Spleen (tissue), 11 donors: ENCODE measurements around the gene FOXC2. TPM values are rescaled to one million over a fixed set of nuclear protein-coding genes. Genes with fewer than 3 reads are reported as not detected.

Experiments
- DNase-seq: peaks from one replicate; pipeline ENCODE4 v3.0.0-alpha.2; 2020
- H3K27ac ChIP-seq, 8 donors: fragments of 200-600 bp; sonication (generic) in 7 of 8; 1 replicate in 4 of 8; 2 replicates in 4 of 8; pipeline versions ENCODE4 v1.5.0 to v1.8.0; 2016 to 2021; ENCODE audit warnings: inconsistent platforms in 4 of 8, mild to moderate bottlenecking in 4 of 8, moderate library complexity in 1 of 8
- H3K27me3 ChIP-seq, 7 donors: fragments of 200-600 bp; sonication (generic) in 6 of 7; replicated peaks in 1 of 7; 1 replicate in 4 of 7; 2 replicates in 3 of 7; pipeline versions ENCODE4 v1.5.0 to v1.8.0; 2016 to 2021; ENCODE audit warnings: inconsistent platforms in 3 of 7, mild to moderate bottlenecking in 1 of 7
- H3K36me3 ChIP-seq, 6 donors: fragments of 200-600 bp; sonication (generic) in 5 of 6; 1 replicate in 4 of 6; 2 replicates in 2 of 6; pipeline versions ENCODE4 v1.5.0 to v1.8.0; 2016 to 2021; ENCODE audit warnings: inconsistent platforms in 2 of 6
- H3K4me1 ChIP-seq, 6 donors: fragments of 200-600 bp; sonication (generic) in 5 of 6; 1 replicate in 3 of 6; 2 replicates in 3 of 6; pipeline versions ENCODE4 v1.5.0 to v1.8.0; 2016 to 2021; ENCODE audit warnings: inconsistent platforms in 3 of 6
- H3K4me3 ChIP-seq, 8 donors: fragments of 200-600 bp; sonication (generic) in 7 of 8; 1 replicate in 4 of 8; 2 replicates in 4 of 8; pipeline versions ENCODE4 v1.5.0 to v1.8.0; 2016 to 2021; ENCODE audit warnings: inconsistent platforms in 4 of 8, mild to moderate bottlenecking in 4 of 8, moderate library complexity in 2 of 8
- H3K9me3 ChIP-seq, 8 donors: fragments of 200-600 bp; sonication (generic) in 7 of 8; 1 replicate in 4 of 8; 2 replicates in 4 of 8; pipeline versions ENCODE4 v1.5.0 to v1.8.0; 2016 to 2021; ENCODE audit warnings: inconsistent platforms in 4 of 8
- CTCF ChIP-seq, 11 experiments: fragments of 200-600 bp in 7 of 11; fragments of 450-650 bp in 4 of 11; sonication (generic) in 4 of 11; IDR thresholded peaks in 8 of 11; conservative IDR thresholded peaks in 3 of 11; 1 replicate in 7 of 11; 2 replicates in 4 of 11; pipeline versions ENCODE4 v1.4.0 to v1.8.0; 2016 to 2021; ENCODE audit warnings: antibody characterized with exemption in 11 of 11, inconsistent platforms in 4 of 11, mild to moderate bottlenecking in 1 of 11
- POLR2A ChIP-seq, 3 donors: fragments of 450-650 bp; IDR thresholded peaks; one replicate each; pipeline ENCODE4 v1.5.1; 2017; ENCODE audit warnings: antibody characterized with exemption in 3 of 3, mild to moderate bottlenecking in 1 of 3
- POLR2AphosphoS5 ChIP-seq, 3 donors: sonication (generic); formaldehyde crosslinking; IDR thresholded peaks; one replicate each; pipeline ENCODE4 v1.5.1; 2017; ENCODE audit warnings: antibody characterized with exemption in 3 of 3
- WGBS, 5 donors: extraction: QIAGEN DNeasy Blood & Tissue Kit in 3 of 5; methylation state at CpG; one replicate each; pipeline versions ENCODE4 v1.1.5 to v1.1.7; 2013 to 2018; 5-methylcytosine and 5-hydroxymethylcytosine counted together
- intact Hi-C: fragments of 100-400 bp; cut with DNase I; formaldehyde crosslinking; loops from one replicate; pipeline ENCODE4 v1.15.0; 2023; ENCODE audit warnings: low total_unique reads
- polyA plus RNA-seq, 3 donors: library from polyadenylated mRNA; stranded (reverse); fragments of 200-250 nt; gene quantifications; one replicate each; pipeline ENCODE4 v1.2.1, GENCODE V29; 2013
- total RNA-seq, 7 donors: library from RNA; depleted of rRNA in 3 of 7; stranded (reverse); fragments of >200 nt in 3 of 7; fragmentation: NEBNext Ultra II Directional in 4 of 7; extraction: Animal tissue kit (Norgen Biotek cat#: 25700) in 4 of 7; gene quantifications; one replicate each; pipeline versions ENCODE4 v1.1.0 to v1.2.1, GENCODE V29; 2016 to 2021
- donor health status: healthy with polysubstance abuse.
- donor health status: DM: no; HTN: no; CAD: no; lungs with moderate emphysema.
- donor health status: DM: no; HTN: no; CAD: no.
- donor health status: Bipolar disorder and iron deficiency.
- donor health status: healthy.
- donor health status: DM: no; HTN: no; CAD: no.
- donor health status: DM: yes; HTN: yes; CAD: no.

FOXC2 gene
- total and polyA plus RNA-seq, 10 donors: 0.05 to 0.10 TPM; not detected in 8

GRCh38 chr16:86519007-86519648, 47.5 kb upstream of the FOXC2 start:
- Histone ChIP-seq H3K4me3 (peak overlapping the region in 2 of 8 donors; percentile 15 to 53), H3K4me1 (peaks cover 10 to 31% (median 19%) of the 10 kb centered on the region in 6 donors), H3K9me3 (no peaks in the 10 kb centered on the region), H3K27ac (no peak overlapping the region), H3K36me3 (no peaks in the 10 kb centered on the region), H3K27me3 (peaks cover 0 to 98% (median 65%) of the 10 kb centered on the region in 7 donors)
- no peak for TF ChIP-seq POLR2A (IDR thresholded peaks at IDR 0.05)
- TF ChIP-seq POLR2AphosphoS5 (IDR thresholded peaks at IDR 0.05): no peak
- TF ChIP-seq CTCF (IDR thresholded peaks at IDR 0.05 in 8 of 11, conservative IDR thresholded peaks at IDR 0.05 in 3 of 11): no peak
- DNase-seq: no peak
- 75 to 93% (median 83%) methylated on average over 12 to 16 of the region's 16 CpGs for WGBS, 5 donors
- intact Hi-C loops: loop anchor here (5.0 kb wide), 2 partner anchors 177 to 702 kb away; no protein-coding TSS in a partner anchor

GRCh38 chr16:86519649-86520316, 46.8 kb upstream of the FOXC2 start:
- Histone ChIP-seq H3K27me3 (peaks cover 0 to 92% (median 63%) of the 10 kb centered on the region in 7 donors), H3K36me3 (no peaks in the 10 kb centered on the region), H3K4me3 (peak overlapping the region in 2 of 8 donors; percentile 15 to 53), H3K27ac (no peak overlapping the region), H3K4me1 (peaks cover 10 to 31% (median 19%) of the 10 kb centered on the region in 6 donors), H3K9me3 (no peaks in the 10 kb centered on the region)
- WGBS, 5 donors: 2 to 11% (median 7%) methylated on average over 13 to 31 of the region's 31 CpGs
- TF ChIP-seq POLR2AphosphoS5 (IDR thresholded peaks at IDR 0.05) (peak in 1 of 3 donors; percentile 13), CTCF (IDR thresholded peaks at IDR 0.05 in 8 of 11, conservative IDR thresholded peaks at IDR 0.05 in 3 of 11) (peak; percentile 39 to 91 (median 80)), POLR2A (IDR thresholded peaks at IDR 0.05) (no peak)
- peak; percentile 85 for DNase-seq
- intact Hi-C loops: loop anchor here (5.0 to 10.0 kb wide), 4 partner anchors 177 to 702 kb away; no protein-coding TSS in a partner anchor

DNA sequence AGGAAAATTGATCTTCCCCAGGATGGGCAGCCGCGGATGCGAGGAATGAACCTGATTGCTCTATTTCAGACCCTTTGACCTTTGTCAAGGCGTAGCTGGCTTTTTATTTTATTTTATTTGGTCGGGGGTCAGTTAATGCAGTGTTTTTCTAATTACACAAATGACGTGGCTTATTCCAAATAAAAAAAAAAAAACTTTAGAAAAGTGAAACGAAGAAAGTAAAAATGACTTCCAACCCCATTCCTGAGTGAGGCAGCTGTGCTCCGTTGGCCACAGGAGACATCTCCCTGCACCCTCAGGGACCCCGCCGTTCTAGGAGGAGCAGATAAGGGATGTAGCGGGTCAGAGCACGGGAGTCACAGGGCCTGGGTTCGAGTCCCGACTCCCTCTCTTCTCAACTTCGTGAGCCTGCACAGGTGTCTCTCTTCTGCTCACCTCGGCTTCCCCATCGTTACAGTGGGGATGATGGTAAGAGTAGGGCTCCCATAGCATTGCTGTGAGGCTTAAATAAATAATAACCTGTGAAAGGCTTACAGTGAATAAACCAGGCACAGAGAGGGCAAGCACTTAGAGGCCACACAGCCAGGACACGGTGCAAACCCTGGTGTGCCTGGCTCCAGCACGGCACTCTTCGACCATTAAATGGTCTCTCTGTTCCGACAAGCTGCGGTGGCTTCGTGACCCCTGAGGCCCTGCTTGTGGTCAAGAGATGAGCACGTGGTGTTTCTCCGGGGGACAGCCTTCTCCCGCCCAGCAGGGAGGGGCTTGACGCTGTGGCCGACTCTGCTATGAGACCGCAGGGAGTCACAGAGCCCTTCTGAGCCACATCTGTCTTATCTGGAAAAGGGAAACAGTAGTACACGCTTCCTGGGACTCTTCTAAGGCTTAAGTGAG, 46.1 kb upstream of the FOXC2 start:
- TF ChIP-seq CTCF (IDR thresholded peaks at IDR 0.05 in 8 of 11, conservative IDR thresholded peaks at IDR 0.05 in 3 of 11): peak in 5 of 11 experiments; percentile 3 to 38 (median 24)
- no peak for TF ChIP-seq POLR2A (IDR thresholded peaks at IDR 0.05)
- no peaks in the 10 kb centered on the region for H3K36me3 ChIP-seq
- peak; percentile 50 for DNase-seq
- WGBS, 5 donors: 46 to 51% (median 47%) methylated on average over 30 of the region's 30 CpGs
- intact Hi-C loops: loop anchor here (5.0 to 10.0 kb wide), 2 partner anchors 448 to 476 kb away; no protein-coding TSS in a partner anchor
- peaks cover 10 to 29% (median 19%) of the 10 kb centered on the region in 6 donors for H3K4me1 ChIP-seq
- no peaks in the 10 kb centered on the region for H3K9me3 ChIP-seq
- no peak overlapping the region for H3K27ac ChIP-seq
- H3K27me3 ChIP-seq: peaks cover 0 to 84% (median 55%) of the 10 kb centered on the region in 7 donors
- H3K4me3 ChIP-seq: peak overlapping the region in 2 of 8 donors; percentile 15 to 53
